HepG2 (cell line): ENCODE results near the gene PXT1. TPM values are rescaled to one million over a fixed set of nuclear protein-coding genes. Genes with fewer than 3 reads are reported as not detected.

ENCODE experiments used
- ATAC-seq: fragments of 200-7000 bp; cut with Tn5 transposase; 3 replicates; pipeline ENCODE4 v1.9.1; 2020; ENCODE audit warnings: mild to moderate bottlenecking, moderate library complexity
- BruUV-seq: library from RNA; stranded (reverse); fragments of 400-500 nt; replicated peaks from 2 replicates; lab custom pipeline; 2021; lab: Mats Ljungman, UMichigan
- CTCF ChIA-PET: fragments of 300-600 bp; formaldehyde crosslinking; extraction: SDS; loops from one replicate; lab custom pipeline; 2021; ENCODE audit warnings: low total read pairs, inconsistent platforms, low intra/inter-chr PET ratio; lab: Yijun Ruan, JAX
- POLR2A ChIA-PET: fragments of 350-600 bp; sonication (Branson Sonifier 250); formaldehyde crosslinking; loops from one replicate; lab custom pipeline; 2020; ENCODE audit warnings: antibody characterized with exemption, inconsistent platforms; lab: Yijun Ruan, JAX
- DNase-seq: peaks from one replicate; pipeline ENCODE4 v3.0.0-alpha.2; 2015; ENCODE audit warnings: low spot score
- FAIRE-seq: peaks from 3 replicates; lab custom pipeline; 2011; peaks lifted over from hg19 to GRCh38; lab: Jason Lieb, UNC
- H2AFZ ChIP-seq: one replicate; pipeline ENCODE4 v1.6.1; 2011; ENCODE audit warnings: low read length, inconsistent platforms
- H3K27ac ChIP-seq: fragments of 300-600 bp; 3 replicates; pipeline ENCODE4 v1.8.0; 2011; ENCODE audit warnings: mixed run types, mild to moderate bottlenecking, mixed read lengths, low read length, inconsistent platforms; ENCODE audit not compliant: insufficient read depth; ENCODE audit errors: extremely low read length
- H3K27me3 ChIP-seq, 2 experiments: fragments of 200-600 bp in 1 of 2; 2 replicates in 1 of 2; 3 replicates in 1 of 2; pipeline versions ENCODE4 v1.6.0 to v1.8.0; 2011; ENCODE audit warnings: low read length in 2 of 2, mild to moderate bottlenecking in 2 of 2, moderate library complexity in 2 of 2, inconsistent platforms in 1 of 2; ENCODE audit not compliant: insufficient read depth in 2 of 2, control insufficient read depth in 1 of 2
- H3K36me3 ChIP-seq, 2 experiments: fragments of 200-600 bp in 1 of 2; replicated peaks in 1 of 2; 2 replicates in 1 of 2; 3 replicates in 1 of 2; pipeline versions ENCODE4 v1.5.1 to v1.8.0; 2011; ENCODE audit warnings: low read length in 2 of 2, inconsistent platforms in 1 of 2; ENCODE audit not compliant: insufficient read depth in 2 of 2, control insufficient read depth in 1 of 2
- H3K4me1 ChIP-seq: 2 replicates; pipeline ENCODE4 v1.5.1; 2012; ENCODE audit warnings: low read length, inconsistent platforms; ENCODE audit not compliant: insufficient read depth
- H3K4me2 ChIP-seq: 2 replicates; pipeline ENCODE4 v1.6.0; 2011; ENCODE audit warnings: low read depth, low read length, inconsistent platforms
- H3K4me3 ChIP-seq, 3 experiments: fragments of 200-600 bp in 1 of 3; sonication (generic), shearing (Covaris generic) in 1 of 3; replicated peaks in 1 of 3; 2 replicates each; pipeline ENCODE4 v1.5.1; 2011 to 2016; ENCODE audit warnings: low read length in 3 of 3, inconsistent platforms in 2 of 3, low read depth in 2 of 3, mild to moderate bottlenecking in 2 of 3, control low read depth in 1 of 3, mixed read lengths in 1 of 3; ENCODE audit not compliant: insufficient read depth in 1 of 3
- H3K79me2 ChIP-seq: one replicate; pipeline ENCODE4 v1.6.1; 2011; ENCODE audit warnings: low read length, inconsistent platforms; ENCODE audit not compliant: insufficient read depth
- H3K9ac ChIP-seq: 2 replicates; pipeline ENCODE4 v1.6.0; 2011; ENCODE audit warnings: mild to moderate bottlenecking, low read depth, low read length, inconsistent platforms; ENCODE audit not compliant: insufficient read depth
- H3K9me3 ChIP-seq: 2 replicates; pipeline ENCODE4 v1.5.1; 2012; ENCODE audit warnings: mild to moderate bottlenecking, low read length
- H4K20me1 ChIP-seq: 2 replicates; pipeline ENCODE4 v1.6.0; 2011; ENCODE audit warnings: inconsistent platforms, mild to moderate bottlenecking, low read length, moderate library complexity; ENCODE audit not compliant: insufficient read depth
- ASH2L ChIP-seq: fragments of 300-600, 200-600 bp; sonication (generic); IDR thresholded peaks from 2 replicates; pipeline ENCODE4 v1.7.0; 2017; ENCODE audit warnings: low read depth, mild to moderate bottlenecking, moderate library complexity, mixed read lengths, low read length; ENCODE audit not compliant: insufficient read length
- NAIF1 ChIP-seq: sonication (generic); formaldehyde crosslinking; IDR thresholded peaks from 2 replicates; pipeline ENCODE4 v1.5.0; 2020; ENCODE audit warnings: mild to moderate bottlenecking, missing genetic modification reagents, borderline replicate concordance
- THAP7 ChIP-seq: sonication (generic); formaldehyde crosslinking; IDR thresholded peaks from 2 replicates; pipeline ENCODE4 v1.8.1; 2023; ENCODE audit warnings: mild to moderate bottlenecking, missing genetic modification reagents
- ZFP36 ChIP-seq: fragments of 150-350 bp; IDR thresholded peaks from 2 replicates; pipeline ENCODE4 v1.6.1; 2018; ENCODE audit warnings: borderline replicate concordance, low read length, low read depth; ENCODE audit not compliant: partially characterized antibody
- ZNF263 ChIP-seq: sonication (generic); formaldehyde crosslinking; IDR thresholded peaks from 2 replicates; pipeline ENCODE4 v1.4.0; 2020; ENCODE audit warnings: missing genetic modification reagents
- ZNF317 ChIP-seq: sonication (generic); formaldehyde crosslinking; IDR thresholded peaks from 2 replicates; pipeline ENCODE4 v1.5.0; 2020; ENCODE audit warnings: mild to moderate bottlenecking, missing genetic modification reagents
- ZNF367 ChIP-seq: sonication (generic); formaldehyde crosslinking; IDR thresholded peaks from 2 replicates; pipeline ENCODE4 v1.4.0; 2020; ENCODE audit warnings: missing genetic modification reagents, borderline replicate concordance
- ZNF512B ChIP-seq: sonication (generic); formaldehyde crosslinking; IDR thresholded peaks from 2 replicates; pipeline ENCODE4 v1.5.1; 2020; ENCODE audit warnings: missing genetic modification reagents, mild to moderate bottlenecking, borderline replicate concordance
- ZNF629 ChIP-seq: sonication (generic); formaldehyde crosslinking; conservative IDR thresholded peaks from 2 replicates; pipeline ENCODE4 v1.5.0; 2020; ENCODE audit warnings: missing genetic modification reagents
- ZNF720 ChIP-seq: sonication (generic); formaldehyde crosslinking; IDR thresholded peaks from 2 replicates; pipeline ENCODE4 v1.4.0; 2020; ENCODE audit warnings: missing genetic modification reagents
- WGBS: methylation state at CpG from one replicate; pipeline ENCODE4 v1.1.6; 2017; ENCODE audit warnings: low lambda C conversion rate; 5-methylcytosine and 5-hydroxymethylcytosine counted together
- in situ Hi-C: cut with HindIII; loops from 2 replicates; pipeline ENCODE4 v1.10.0; 2017; ENCODE audit warnings: low pct_unique_long_range_greater_than_20kb; ENCODE audit not compliant: extremely low pct_ligation_motif_present
- intact Hi-C: fragments of 100-400 bp; cut with micrococcal nuclease; formaldehyde crosslinking; loops from one replicate; pipeline ENCODE4 v1.10.0; 2022; ENCODE audit not compliant: unreplicated experiment
- polyA plus RNA-seq, 8 experiments: library from polyadenylated mRNA; depleted of rRNA in 3 of 8; stranded (reverse) in 7 of 8; unstranded in 1 of 8; fragments of >200 nt; fragmentation: Illumina TruSeq in 4 of 8; extraction: Trizol in 4 of 8; gene quantifications; 2 replicates each; pipeline versions ENCODE4 v1.2.1 to v1.2.3, GENCODE V29; 2011 to 2016; ENCODE audit warnings: low read depth in 4 of 8, missing spikeins in 1 of 8, mixed read lengths in 1 of 8; ENCODE audit not compliant: insufficient read depth in 1 of 8
- total RNA-seq, 5 experiments: library from RNA; depleted of rRNA; stranded (reverse); fragments of >200 nt; fragmentation: Illumina TruSeq; extraction: Trizol; gene quantifications; 2 replicates each; pipeline ENCODE4 v1.2.3, GENCODE V29; 2016; ENCODE audit warnings: low read depth in 1 of 5

Gene PXT1
- total and polyA plus RNA-seq, 2 of the 13 experiments (the other 11 are each of a cell fraction or from before 2014, with no cell fraction given) = 0.04 TPM; not detected in 1

- ATAC-seq (no peak), DNase-seq (no peak), FAIRE-seq (no peak)
- no TSS peak for BruUV-seq
- Histone ChIP-seq H3K4me3 (no peak overlapping the region), H3K4me2 (no peak overlapping the region), H3K79me2 (no peaks in the 10 kb centered on the region), H3K9me3 (no peaks in the 10 kb centered on the region), H3K9ac (no peak overlapping the region), H3K27ac (no peak overlapping the region), H2AFZ (no peak overlapping the region), H4K20me1 (no peaks in the 10 kb centered on the region), H3K36me3 (no peaks in the 10 kb centered on the region), H3K4me1 (no peaks in the 10 kb centered on the region), H3K27me3 (peaks cover 3 to 42% of the 10 kb centered on the region in 2 experiments)
- intact Hi-C loops (no loop called here), in situ Hi-C loops (no loop called here)
- TF ChIP-seq ZNF629 (CRISPR knock-in tag) = 0 out of 2 replicates have a peak, but pooled peaks have one; percentile 32
- TF ChIP-seq ZFP36 = no peak
- POLR2A ChIA-PET = no interaction called here
- WGBS = 33% methylated on average over 2 of the region's 2 CpGs
- CTCF ChIA-PET = no interaction called here
Observed at GRCh38 chr6:36370638-36371037, 72.0 kb downstream of the PXT1 start.

GRCh38 chr6:36368921-36369865, 73.5 kb downstream of the PXT1 start:
- Histone ChIP-seq H3K9ac (no peak overlapping the region), H3K4me3 (no peak overlapping the region), H2AFZ (no peak overlapping the region), H3K9me3 (no peaks in the 10 kb centered on the region), H3K36me3 (no peaks in the 10 kb centered on the region), H3K27me3 (peaks cover 5 to 32% of the 10 kb centered on the region in 2 experiments), H3K27ac (no peak overlapping the region), H3K4me1 (peaks cover 9% of the 10 kb centered on the region), H3K4me2 (no peak overlapping the region), H4K20me1 (no peaks in the 10 kb centered on the region), H3K79me2 (no peaks in the 10 kb centered on the region)
- no TSS peak for BruUV-seq
- in situ Hi-C loops (no loop called here), intact Hi-C loops (no loop called here)
- ChIA-PET CTCF (no interaction called here), POLR2A (no interaction called here)
- WGBS = 31% methylated on average over 14 of the region's 14 CpGs
- no peak for FAIRE-seq
- no peak for ATAC-seq
- no peak for DNase-seq
- TF ChIP-seq THAP7 (CRISPR knock-in tag) = no peak
- no peak for TF ChIP-seq ASH2L
- TF ChIP-seq ZNF720 (CRISPR knock-in tag) = no peak
- TF ChIP-seq ZNF367 = no peak
- no peak for TF ChIP-seq NAIF1 (CRISPR knock-in tag)
- TF ChIP-seq ZNF317 = no peak
- no peak for TF ChIP-seq ZNF263 (CRISPR knock-in tag)
- TF ChIP-seq ZNF512B (CRISPR knock-in tag) = no peak
